HEK293 (cell line): ENCODE results near the gene TMEM151A.

ENCODE experiments used
- CTCF ChIA-PET: fragments of 350-600 bp; formaldehyde crosslinking; extraction: SDS; loops from one replicate; lab custom pipeline; 2021; ENCODE audit warnings: antibody characterized with exemption; lab: Yijun Ruan, JAX
- POLR2A ChIA-PET: fragments of 300-600 bp; formaldehyde crosslinking; extraction: SDS; loops from one replicate; lab custom pipeline; 2020; ENCODE audit warnings: antibody characterized with exemption, inconsistent platforms; lab: Yijun Ruan, JAX
- H3K27ac ChIP-seq: fragments of 200-500 bp; sonication (Bioruptor generic); 2 replicates; pipeline ENCODE4 v1.5.1; 2014; ENCODE audit warnings: low read depth, low read length, control low read depth, inconsistent platforms; ENCODE audit errors: extremely low read depth
- H3K36me3 ChIP-seq, 2 experiments: fragments of 200-500 bp in 1 of 2; sonication (Bioruptor generic) in 1 of 2; 1 replicate in 1 of 2; 2 replicates in 1 of 2; pipeline ENCODE4 v1.5.1; 2014 to 2017; ENCODE audit warnings: inconsistent platforms in 2 of 2, low read length in 2 of 2; ENCODE audit not compliant: control insufficient read depth in 2 of 2, insufficient read depth in 1 of 2
- H3K4me1 ChIP-seq: fragments of 200-500 bp; sonication (Bioruptor generic); 2 replicates; pipeline ENCODE4 v1.5.1; 2014; ENCODE audit warnings: mild to moderate bottlenecking, low read length, inconsistent platforms; ENCODE audit not compliant: control insufficient read depth, insufficient read depth
- H3K4me3 ChIP-seq: 2 replicates; pipeline ENCODE4 v1.5.1; 2011; ENCODE audit warnings: low read depth, mild to moderate bottlenecking, control low read depth, low read length, moderate library complexity
- H3K9me3 ChIP-seq: fragments of 200-500 bp; sonication (Bioruptor generic); 2 replicates; pipeline ENCODE4 v1.5.1; 2014; ENCODE audit warnings: low read depth, low read length, inconsistent platforms; ENCODE audit not compliant: control insufficient read depth, insufficient read depth
- BCL11B ChIP-seq: fragments of 450-650 bp; formaldehyde crosslinking; IDR thresholded peaks from 2 replicates; pipeline ENCODE4 v1.5.1; 2016; ENCODE audit warnings: low read depth, missing biosample characterization, missing genetic modification characterization
- HOXD13 ChIP-seq: sonication (generic); formaldehyde crosslinking; IDR thresholded peaks from 2 replicates; pipeline ENCODE4 v1.8.0; 2022; ENCODE audit warnings: missing genetic modification reagents, borderline replicate concordance
- MZF1 ChIP-seq: fragments of 450-650 bp; formaldehyde crosslinking; IDR thresholded peaks from 2 replicates; pipeline ENCODE4 v1.5.1; 2017; ENCODE audit warnings: missing biosample characterization, missing genetic modification characterization, borderline replicate concordance
- PRDM10 ChIP-seq: fragments of 450-650 bp; formaldehyde crosslinking; IDR thresholded peaks from 2 replicates; pipeline ENCODE4 v1.5.1; 2016; ENCODE audit warnings: missing biosample characterization, missing genetic modification characterization
- REPIN1 ChIP-seq: fragments of 450-650 bp; formaldehyde crosslinking; IDR thresholded peaks from 2 replicates; pipeline ENCODE4 v1.5.1; 2017; ENCODE audit warnings: missing biosample characterization, missing genetic modification characterization, low read depth
- REST ChIP-seq: fragments of 450-650 bp; formaldehyde crosslinking; IDR thresholded peaks from 2 replicates; pipeline ENCODE4 v1.5.1; 2016; ENCODE audit warnings: missing biosample characterization, missing genetic modification characterization
- SP2 ChIP-seq: fragments of 450-650 bp; formaldehyde crosslinking; IDR thresholded peaks from 2 replicates; pipeline ENCODE4 v1.5.1; 2016; ENCODE audit warnings: missing biosample characterization, missing genetic modification characterization
- ZBTB10 ChIP-seq: fragments of 450-650 bp; formaldehyde crosslinking; IDR thresholded peaks from 2 replicates; pipeline ENCODE4 v1.5.1; 2016; ENCODE audit warnings: missing biosample characterization, missing genetic modification characterization
- ZNF132 ChIP-seq: fragments of 450-650 bp; formaldehyde crosslinking; IDR thresholded peaks from 2 replicates; pipeline ENCODE4 v1.5.1; 2017; ENCODE audit warnings: missing biosample characterization, missing genetic modification characterization, borderline replicate concordance
- ZNF223 ChIP-seq: fragments of 450-650 bp; formaldehyde crosslinking; IDR thresholded peaks from 2 replicates; pipeline ENCODE4 v1.5.1; 2016; ENCODE audit warnings: missing biosample characterization, missing genetic modification characterization
- ZNF24 ChIP-seq: fragments of 450-650 bp; formaldehyde crosslinking; IDR thresholded peaks from 2 replicates; pipeline ENCODE4 v1.5.1; 2016; ENCODE audit warnings: missing biosample characterization, missing genetic modification characterization
- ZNF280D ChIP-seq: fragments of 450-650 bp; formaldehyde crosslinking; IDR thresholded peaks from 2 replicates; pipeline ENCODE4 v1.5.1; 2016; ENCODE audit warnings: missing biosample characterization, missing genetic modification characterization
- ZNF394 ChIP-seq: fragments of 450-650 bp; formaldehyde crosslinking; IDR thresholded peaks from 2 replicates; pipeline ENCODE4 v1.5.1; 2016; ENCODE audit warnings: missing biosample characterization, missing genetic modification characterization, mild to moderate bottlenecking, moderate library complexity, borderline replicate concordance
- ZNF548 ChIP-seq: fragments of 450-650 bp; formaldehyde crosslinking; IDR thresholded peaks from 2 replicates; pipeline ENCODE4 v1.5.1; 2016; ENCODE audit warnings: missing biosample characterization, missing genetic modification characterization
- ZNF654 ChIP-seq: fragments of 450-650 bp; formaldehyde crosslinking; IDR thresholded peaks from 2 replicates; pipeline ENCODE4 v1.5.1; 2016; ENCODE audit warnings: low read depth, missing biosample characterization, missing genetic modification characterization
- ZNF664 ChIP-seq: fragments of 450-650 bp; formaldehyde crosslinking; IDR thresholded peaks from 2 replicates; pipeline ENCODE4 v1.5.1; 2016; ENCODE audit warnings: missing biosample characterization, missing genetic modification characterization
- ZNF768 ChIP-seq: fragments of 450-650 bp; formaldehyde crosslinking; IDR thresholded peaks from 2 replicates; pipeline ENCODE4 v1.5.1; 2018; ENCODE audit warnings: missing biosample characterization, mild to moderate bottlenecking, missing genetic modification characterization
- ZSCAN30 ChIP-seq: fragments of 450-650 bp; IDR thresholded peaks from 2 replicates; pipeline ENCODE4 v1.5.1; 2018; ENCODE audit warnings: missing biosample characterization, mild to moderate bottlenecking, missing genetic modification characterization, moderate library complexity
- ZSCAN5A ChIP-seq: fragments of 450-650 bp; formaldehyde crosslinking; IDR thresholded peaks from 2 replicates; pipeline ENCODE4 v1.5.1; 2016; ENCODE audit warnings: missing biosample characterization, missing genetic modification characterization
- TF ChIP-seq, protein P1 (sequence below): fragments of 450-650 bp; formaldehyde crosslinking; IDR thresholded peaks from 2 replicates; pipeline ENCODE4 v1.5.1; 2016; ENCODE audit warnings: missing biosample characterization, missing genetic modification characterization

The TMEM151A gene

GRCh38 chr11:66268244-66268951 is 23.3 kb upstream of the TMEM151A start, which contains the start of gene RAB1B:
Gene RAB1B (plus strand): TSS chr11:66268639. CDS start chr11:66268680, 41 bp downstream.
- Histone ChIP-seq H3K4me3 (peak within 1 kb of the TSS; percentile 92), H3K9me3 (no peaks in the 10 kb centered on the region), H3K4me1 (peaks cover 2% of the 10 kb centered on the region; the same call in 1 of the 2 replicates), H3K27ac (peak within 1 kb of the TSS; percentile 73), H3K36me3 (peaks cover 0 to 66% of the 10 kb centered on the region in 2 experiments; a peak in 2 of 3 replicates)
- POLR2A ChIA-PET: interaction anchor here (0.5 to 1.8 kb wide), 11 partner anchors 8 to 409 kb away, joined by 3 to 9 read pairs (median 5); partner anchors contain the start of genes CNIH2, DPP3, MUS81 and YIF1A
- CTCF ChIA-PET: interaction anchor here (0.5 to 4.9 kb wide), 7 partner anchors 10 to 200 kb away, joined by 3 to 24 read pairs (median 5); partner anchors contain the start of gene YIF1A
- TF ChIP-seq ZNF664 (tag by site-specific recombination) (no peak), HOXD13 (CRISPR knock-in tag) (no peak), SP2 (tag by site-specific recombination) (peak; percentile 63), ZBTB10 (tag by site-specific recombination) (peak; percentile 75), ZSCAN30 (tag by site-specific recombination) (no peak), REST (tag by site-specific recombination) (no peak), MZF1 (tag by site-specific recombination) (no peak), ZNF132 (tag by site-specific recombination) (no peak), REPIN1 (tag by site-specific recombination) (no peak), ZNF24 (tag by site-specific recombination) (no peak), PRDM10 (peak; percentile 90), ZSCAN5A (tag by site-specific recombination) (no peak), ZNF394 (tag by site-specific recombination) (no peak), BCL11B (no peak), ZNF280D (no peak), ZNF223 (tag by site-specific recombination) (no peak), ZNF768 (tag by site-specific recombination) (no peak), ZNF654 (no peak), ZNF548 (tag by site-specific recombination) (no peak)
- TF ChIP-seq, protein P1, sequence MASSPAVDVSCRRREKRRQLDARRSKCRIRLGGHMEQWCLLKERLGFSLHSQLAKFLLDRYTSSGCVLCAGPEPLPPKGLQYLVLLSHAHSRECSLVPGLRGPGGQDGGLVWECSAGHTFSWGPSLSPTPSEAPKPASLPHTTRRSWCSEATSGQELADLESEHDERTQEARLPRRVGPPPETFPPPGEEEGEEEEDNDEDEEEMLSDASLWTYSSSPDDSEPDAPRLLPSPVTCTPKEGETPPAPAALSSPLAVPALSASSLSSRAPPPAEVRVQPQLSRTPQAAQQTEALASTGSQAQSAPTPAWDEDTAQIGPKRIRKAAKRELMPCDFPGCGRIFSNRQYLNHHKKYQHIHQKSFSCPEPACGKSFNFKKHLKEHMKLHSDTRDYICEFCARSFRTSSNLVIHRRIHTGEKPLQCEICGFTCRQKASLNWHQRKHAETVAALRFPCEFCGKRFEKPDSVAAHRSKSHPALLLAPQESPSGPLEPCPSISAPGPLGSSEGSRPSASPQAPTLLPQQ: no peak
